Measurements from ENCODE around the gene DCLK1. TPM values are rescaled to one million over a fixed set of nuclear protein-coding genes. Genes with fewer than 3 reads are reported as not detected.
A peak's percentile ranks its signal among the peaks of the same experiment; 100 is the strongest.

Gene DCLK1
- total and polyA plus RNA-seq, 8 donors = 0.67 to 10.1 (median 1.7) TPM

DNA sequence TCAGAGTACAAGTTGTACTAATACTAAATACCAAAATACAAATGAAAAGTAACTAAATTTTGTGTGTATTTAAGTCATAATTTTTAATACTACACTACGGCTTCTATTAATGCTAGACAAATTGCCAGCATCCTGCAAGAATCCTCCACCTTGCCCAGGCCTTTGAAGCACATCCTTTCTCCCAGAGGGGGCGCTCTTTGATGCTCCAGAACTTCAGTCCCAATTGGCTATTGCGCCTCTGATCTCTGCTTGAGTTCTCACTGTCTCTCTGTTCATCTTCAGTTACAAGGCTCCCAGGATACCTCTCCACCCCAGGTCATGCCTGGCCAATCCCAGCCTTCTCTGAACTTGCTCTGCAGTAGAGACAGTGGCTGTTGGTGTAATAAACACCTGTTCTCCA lies 141.0 kb downstream of the DCLK1 start:
- FAIRE-seq = no peak
- peaks cover 0 to 12% (median 5%) of the 10 kb centered on the region in 3 donors for H3K4me1 ChIP-seq
- TF ChIP-seq, protein P1, sequence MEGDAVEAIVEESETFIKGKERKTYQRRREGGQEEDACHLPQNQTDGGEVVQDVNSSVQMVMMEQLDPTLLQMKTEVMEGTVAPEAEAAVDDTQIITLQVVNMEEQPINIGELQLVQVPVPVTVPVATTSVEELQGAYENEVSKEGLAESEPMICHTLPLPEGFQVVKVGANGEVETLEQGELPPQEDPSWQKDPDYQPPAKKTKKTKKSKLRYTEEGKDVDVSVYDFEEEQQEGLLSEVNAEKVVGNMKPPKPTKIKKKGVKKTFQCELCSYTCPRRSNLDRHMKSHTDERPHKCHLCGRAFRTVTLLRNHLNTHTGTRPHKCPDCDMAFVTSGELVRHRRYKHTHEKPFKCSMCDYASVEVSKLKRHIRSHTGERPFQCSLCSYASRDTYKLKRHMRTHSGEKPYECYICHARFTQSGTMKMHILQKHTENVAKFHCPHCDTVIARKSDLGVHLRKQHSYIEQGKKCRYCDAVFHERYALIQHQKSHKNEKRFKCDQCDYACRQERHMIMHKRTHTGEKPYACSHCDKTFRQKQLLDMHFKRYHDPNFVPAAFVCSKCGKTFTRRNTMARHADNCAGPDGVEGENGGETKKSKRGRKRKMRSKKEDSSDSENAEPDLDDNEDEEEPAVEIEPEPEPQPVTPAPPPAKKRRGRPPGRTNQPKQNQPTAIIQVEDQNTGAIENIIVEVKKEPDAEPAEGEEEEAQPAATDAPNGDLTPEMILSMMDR (IDR thresholded peaks at IDR 0.05) = no peak
- ATAC-seq = no peak
- DNase-seq = no peak
- no peaks in the 10 kb centered on the region for H3K27me3 ChIP-seq
- no peak overlapping the region for H3K4me3 ChIP-seq
- no peak overlapping the region for H3K27ac ChIP-seq
- H3K9me3 ChIP-seq = no peaks in the 10 kb centered on the region
- 80 to 82% methylated on average over 3 of the region's 3 CpGs for WGBS, 2 donors
- H3K36me3 ChIP-seq = no peaks in the 10 kb centered on the region
- intact Hi-C loops (cut with DNase I) = no loop called here

DNA sequence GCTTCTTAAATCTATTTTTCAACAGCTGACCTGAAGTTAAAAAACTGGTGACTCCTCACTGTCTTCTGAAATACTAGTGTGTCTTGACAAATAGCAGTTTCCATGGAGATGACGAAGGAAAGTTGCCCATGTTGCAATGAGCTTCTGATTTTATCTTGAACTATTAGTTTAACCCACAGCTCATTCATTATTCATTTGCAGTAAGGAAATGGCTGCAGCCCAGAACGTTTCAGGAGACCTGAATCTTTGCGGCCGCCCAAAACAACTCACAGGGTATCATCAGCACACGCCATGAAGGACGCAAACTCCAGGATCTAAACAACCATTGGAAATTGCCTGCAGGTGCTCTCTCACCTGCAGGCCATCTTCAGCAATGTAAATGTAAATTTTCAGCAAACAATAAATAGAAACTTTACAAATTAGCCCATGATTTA lies 142.5 kb downstream of the DCLK1 start:
- FAIRE-seq (no peak), DNase-seq (no peak), ATAC-seq (peak in 1 of 4 donors; percentile 30)
- intact Hi-C loops (cut with DNase I) = loop anchor here in 2 of 3 donors (5.0 to 10.0 kb wide), 2 partner anchors 286 to 749 kb away; no protein-coding TSS in a partner anchor
- no peaks in the 10 kb centered on the region for H3K27me3 ChIP-seq
- H3K4me3 ChIP-seq = no peak overlapping the region
- TF ChIP-seq, protein P1 (IDR thresholded peaks at IDR 0.05) = no peak
- H3K27ac ChIP-seq = no peak overlapping the region
- no peaks in the 10 kb centered on the region for H3K36me3 ChIP-seq
- no peaks in the 10 kb centered on the region for H3K9me3 ChIP-seq
- WGBS, 2 donors = 61 to 66% methylated on average over 6 of the region's 6 CpGs
- H3K4me1 ChIP-seq = no peaks in the 10 kb centered on the region

DNA sequence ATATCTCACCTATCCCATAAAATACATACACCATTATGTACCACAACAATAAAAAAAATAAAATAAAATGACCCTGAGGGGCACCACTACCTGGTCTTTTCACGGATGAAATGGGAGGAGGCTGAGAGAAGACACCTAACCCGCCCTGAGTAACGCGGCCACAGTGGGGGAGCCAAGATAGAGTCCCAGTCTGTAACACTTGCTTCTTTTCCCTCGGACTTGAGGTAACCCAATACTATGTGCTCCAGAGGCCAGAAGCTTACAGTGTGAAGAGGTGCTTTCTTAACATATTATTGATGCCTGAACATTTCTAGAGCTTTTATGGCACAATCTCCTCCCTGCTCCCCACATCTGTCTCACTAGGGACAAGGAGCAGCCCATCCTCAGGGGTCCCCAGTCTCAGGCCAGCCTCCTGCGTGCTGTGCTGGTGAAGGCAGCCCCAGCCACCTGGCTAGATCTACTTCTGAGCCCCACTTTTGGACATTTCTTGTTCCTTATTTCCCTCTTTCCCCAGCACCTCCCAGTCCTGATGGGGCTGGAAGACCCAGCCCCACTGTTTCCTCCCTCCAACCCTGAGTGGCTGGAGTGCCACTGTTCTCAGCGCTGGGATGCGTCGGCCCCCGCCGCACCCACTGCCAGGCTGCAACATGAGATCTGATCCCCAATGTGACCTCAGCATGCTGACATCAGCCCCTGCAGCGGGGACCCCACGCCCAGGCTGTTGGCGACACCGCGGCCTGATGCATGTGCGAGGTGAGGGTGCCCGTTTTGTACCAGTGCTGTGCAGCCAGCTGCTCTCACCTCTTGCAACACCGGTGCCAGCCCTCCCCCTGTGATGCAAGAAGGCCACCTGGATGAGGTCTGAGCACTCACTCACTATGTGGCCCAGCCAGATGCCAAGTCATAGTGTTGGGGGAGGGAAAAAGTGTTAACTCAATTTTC lies 143.3 kb downstream of the DCLK1 start:
- intact Hi-C loops (cut with DNase I) = loop anchor here in 2 of 3 donors (5.0 to 10.0 kb wide), 2 partner anchors 287 to 749 kb away; no protein-coding TSS in a partner anchor
- TF ChIP-seq, protein P1 (IDR thresholded peaks at IDR 0.05) = no peak
- ATAC-seq (peak in 1 of 4 donors; percentile 53), DNase-seq (peak in 1 of 6 donors; percentile 21), FAIRE-seq (no peak)
- H3K4me3 ChIP-seq = no peak overlapping the region
- no peaks in the 10 kb centered on the region for H3K9me3 ChIP-seq
- no peaks in the 10 kb centered on the region for H3K4me1 ChIP-seq
- H3K27me3 ChIP-seq = no peaks in the 10 kb centered on the region
- H3K36me3 ChIP-seq = no peaks in the 10 kb centered on the region
- H3K27ac ChIP-seq = no peak overlapping the region
- 48 to 50% methylated on average over 19 of the region's 19 CpGs for WGBS, 2 donors

DNA sequence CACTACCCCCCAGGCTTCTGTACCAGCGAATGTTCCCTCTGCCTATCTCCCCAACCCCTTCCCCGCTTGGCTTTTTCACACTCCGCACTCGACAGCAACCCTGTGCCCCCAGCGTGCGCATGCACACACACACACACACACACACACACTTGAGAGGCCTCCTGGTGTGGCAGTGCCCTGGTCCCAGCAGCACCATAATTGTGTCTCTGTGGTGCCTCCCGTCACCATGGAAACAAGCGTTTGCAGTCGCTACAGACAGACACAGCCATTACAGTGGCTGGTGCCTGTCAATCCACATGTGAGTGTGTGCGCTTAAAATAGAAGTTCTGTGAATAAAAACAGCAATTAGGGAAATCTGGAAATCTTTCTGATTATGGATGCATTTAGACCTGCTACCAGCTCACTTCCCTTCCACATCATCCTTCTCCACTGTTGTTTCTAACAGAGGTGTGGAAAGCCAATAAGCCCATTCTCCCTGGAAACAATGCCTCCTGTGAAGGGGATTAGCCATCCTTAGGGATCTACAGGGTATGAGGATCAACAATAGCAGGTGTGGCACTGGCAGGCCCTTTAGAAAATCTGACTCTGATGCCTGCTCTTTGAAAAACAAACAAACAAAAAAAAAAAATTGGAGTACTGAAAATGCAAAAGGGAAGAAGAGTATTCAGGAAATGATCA lies 146.3 kb downstream of the DCLK1 start:
- 54 to 62% methylated on average over 10 of the region's 10 CpGs for WGBS, 2 donors
- H3K9me3 ChIP-seq = no peaks in the 10 kb centered on the region
- no peaks in the 10 kb centered on the region for H3K4me1 ChIP-seq
- intact Hi-C loops (cut with DNase I) = loop anchor here (5.0 to 10.0 kb wide), 4 partner anchors 287 to 752 kb away; no protein-coding TSS in a partner anchor
- no peaks in the 10 kb centered on the region for H3K36me3 ChIP-seq
- FAIRE-seq (no peak), DNase-seq (no peak), ATAC-seq (no peak)
- TF ChIP-seq, protein P1 (IDR thresholded peaks at IDR 0.05) = no peak
- no peak overlapping the region for H3K4me3 ChIP-seq
- H3K27me3 ChIP-seq = no peaks in the 10 kb centered on the region
- no peak overlapping the region for H3K27ac ChIP-seq

Measured in pancreas (tissue), 10 donors.